HepG2 (cell line): Measurements from ENCODE around the gene LCLAT1.

ENCODE experiments used
- CHD2 ChIP-seq: IDR thresholded peaks from 2 replicates; pipeline ENCODE4 v1.6.1; 2011; ENCODE audit warnings: low read depth, low read length, improper control_type of control experiment
- MLXIP ChIP-seq: sonication (generic); formaldehyde crosslinking; IDR thresholded peaks from 2 replicates; pipeline ENCODE4 v1.9.0; 2021; ENCODE audit warnings: missing genetic modification reagents, borderline replicate concordance
- NCOA1 ChIP-seq: sonication (generic); formaldehyde crosslinking; IDR thresholded peaks from 2 replicates; pipeline ENCODE4 v1.9.0; 2021; ENCODE audit warnings: missing genetic modification reagents
- POLR2A ChIP-seq, 2 experiments: IDR thresholded peaks; 2 replicates each; pipeline ENCODE4 v1.6.1; 2011; ENCODE audit warnings: low read depth in 2 of 2, low read length in 2 of 2, mild to moderate bottlenecking in 1 of 2, moderate library complexity in 1 of 2; ENCODE audit not compliant: insufficient read depth in 1 of 2
- POLR2AphosphoS2 ChIP-seq: IDR thresholded peaks from 2 replicates; pipeline ENCODE4 v1.6.1; 2011; ENCODE audit warnings: low read depth, low read length, improper control_type of control experiment
- SP5 ChIP-seq: IDR thresholded peaks from 2 replicates; pipeline ENCODE4 v1.6.1; 2016; ENCODE audit warnings: low read depth, borderline replicate concordance
- ZNF207 ChIP-seq: fragments of 450-650 bp; IDR thresholded peaks from 2 replicates; pipeline ENCODE4 v1.6.1; 2016; ENCODE audit warnings: antibody characterized with exemption, borderline replicate concordance
- ZNF773 ChIP-seq: sonication (generic); formaldehyde crosslinking; IDR thresholded peaks from 2 replicates; pipeline ENCODE4 v1.4.0; 2020; ENCODE audit warnings: missing genetic modification reagents, borderline replicate concordance
- ZSCAN22 ChIP-seq: sonication (generic); formaldehyde crosslinking; IDR thresholded peaks from 2 replicates; pipeline ENCODE4 v1.4.0; 2020; ENCODE audit warnings: mild to moderate bottlenecking, missing genetic modification reagents
- ZZZ3 ChIP-seq: sonication (generic); formaldehyde crosslinking; IDR thresholded peaks from 2 replicates; pipeline ENCODE4 v1.4.0; 2020; ENCODE audit warnings: missing genetic modification reagents, mild to moderate bottlenecking, borderline replicate concordance

GRCh38 chr2:30414961-30415360 is 32.1 kb upstream of the LCLAT1 start:
- TF ChIP-seq CHD2 (no peak), ZNF773 (CRISPR knock-in tag) (no peak), MLXIP (CRISPR knock-in tag) (no peak), ZSCAN22 (CRISPR knock-in tag) (no peak), NCOA1 (CRISPR knock-in tag) (no peak), POLR2AphosphoS2 (no peak), ZNF207 (no peak), ZZZ3 (CRISPR knock-in tag) (no peak), SP5 (CRISPR knock-in tag) (no peak), POLR2A (IDR thresholded peaks at IDR 0.05; ENCODE audit: insufficient read depth in 1 of 2, low read depth in 2 of 2, low read length in 2 of 2) (no peak)
